ENCODE results near the gene DPM2. TPM values are rescaled to one million over a fixed set of nuclear protein-coding genes. Genes with fewer than 3 reads are reported as not detected.
A peak's percentile ranks its signal among the peaks of the same experiment; 100 is the strongest.

The DPM2 gene
- total and polyA plus RNA-seq, 2 of the 4 experiments (the other 2 are of a cell fraction): 10.8 to 60.6 TPM

- H2BK20ac ChIP-seq (ENCODE audit: low read depth, low read length): no peak overlapping the region
- no peak overlapping the region; a peak in 1 of 4 replicates for H4K8ac ChIP-seq (ENCODE audit: low read depth in 2 of 2, low read length in 2 of 2)
These were observed 41.8 kb upstream of the DPM2 start for GRCh38 chr9:127979333-127980059.

More at GRCh38 chr9:127979333-127980059, 41.8 kb upstream of the DPM2 start:
- no TSS peak for BruUV-seq (replicated peaks)
- H4K91ac ChIP-seq (ENCODE audit: insufficient read depth, low read depth, low read length): peak overlapping the region; percentile 50; the same call in 1 of the 2 replicates
- dilution Hi-C loops (cut with HindIII; ENCODE audit: low sequenced_read_pairs, unreplicated experiment) (no loop called here), intact Hi-C loops (cut with micrococcal nuclease) (loop anchor here (1.0 kb wide), 1 partner anchor 37 kb away; no protein-coding TSS in a partner anchor), in situ Hi-C loops (cut with MboI; ENCODE audit: low sequenced_read_pairs) (no loop called here)
- ATAC-seq (ENCODE audit: low read depth): peak; percentile 2; the same call in 1 of the 2 replicates
- H4K20me1 ChIP-seq (ENCODE audit: insufficient read depth, low read length): peaks cover 58% of the 10 kb centered on the region
- H2AFZ ChIP-seq (replicated peaks; ENCODE audit: low read length, poor library complexity): peak overlapping the region; percentile 83
- peak overlapping the region; percentile 62 for H3K27ac ChIP-seq (ENCODE audit: insufficient read depth, low read length)
- peak overlapping the region; percentile 97 for H2AK9ac ChIP-seq (replicated peaks; ENCODE audit: low read depth, low read length, poor library complexity)
- H3K9ac ChIP-seq (ENCODE audit: low read depth, low read length): peak overlapping the region; percentile 76
- H3K9me1 ChIP-seq (ENCODE audit: insufficient read depth, low read length): peaks cover 11% of the 10 kb centered on the region; the same call in 1 of the 2 replicates
- H3K56ac ChIP-seq (ENCODE audit: extremely low read depth, insufficient read depth, low read length): peak overlapping the region; percentile 34; the same call in 1 of the 2 replicates
- peak overlapping the region; percentile 93 for H3K14ac ChIP-seq (replicated peaks; ENCODE audit: low read depth, low read length)
- 0% methylated on average over 8 of the region's 24 CpGs; no CpG with 5 or more reads in 1 of the 2 experiments for WGBS, 2 experiments (ENCODE audit: extremely low coverage in 2 of 2, insufficient read length in 1 of 2)
- H2BK120ac ChIP-seq (ENCODE audit: low read depth, low read length): peak overlapping the region; percentile 16; the same call in 1 of the 2 replicates
- H3K18ac ChIP-seq (ENCODE audit: low read depth, low read length): no peak overlapping the region
- H3K9me3 ChIP-seq (ENCODE audit: control insufficient read depth, insufficient read depth, low read length): no peaks in the 10 kb centered on the region
- no peak for TF ChIP-seq MAFK (IDR thresholded peaks at IDR 0.05; ENCODE audit: low read depth, low read length)
- no peak; the same call in 1 of the 2 replicates for TF ChIP-seq MXI1 (IDR thresholded peaks at IDR 0.05; ENCODE audit: borderline replicate concordance, low read depth, low read length)
- TF ChIP-seq USF2 (IDR thresholded peaks at IDR 0.05; ENCODE audit: low read depth, low read length): no peak
- TF ChIP-seq SMC3 (IDR thresholded peaks at IDR 0.05; ENCODE audit: low read depth, low read length): no peak
- no peak for TF ChIP-seq RAD21 (IDR thresholded peaks at IDR 0.05; ENCODE audit: low read length)
- no peak for TF ChIP-seq MAZ (IDR thresholded peaks at IDR 0.05; ENCODE audit: borderline replicate concordance, low read depth, low read length)
- no peak for TF ChIP-seq RFX5 (IDR thresholded peaks at IDR 0.05; ENCODE audit: low read depth, low read length)
- peak; percentile 51; the same call in 1 of the 2 replicates for TF ChIP-seq CEBPB (IDR thresholded peaks at IDR 0.05; ENCODE audit: low read depth, low read length)
- H4K5ac ChIP-seq (ENCODE audit: low read depth, low read length): no peak overlapping the region
- H3K4me3 ChIP-seq (ENCODE audit: insufficient read depth, low read depth, low read length): peak overlapping the region; percentile 61
- peaks cover 33% of the 10 kb centered on the region for H3K4me1 ChIP-seq (ENCODE audit: control insufficient read depth, insufficient read depth, low read length)
- peak overlapping the region; percentile 51 for H2BK5ac ChIP-seq (ENCODE audit: low read depth, low read length, poor library complexity, severe bottlenecking)
- H3K36me3 ChIP-seq (ENCODE audit: control insufficient read depth, insufficient read depth, low read length): no peaks in the 10 kb centered on the region
- peak overlapping the region; percentile 55 for H3K4ac ChIP-seq (ENCODE audit: low read depth, low read length)
- ChIA-PET CTCF (interaction anchor here (1.0 to 1.3 kb wide), 2 partner anchors 37 to 138 kb away, joined by 3 read pairs; no protein-coding TSS in a partner anchor), POLR2A (ENCODE audit: unreplicated experiment) (no interaction called here)
- H3K4me2 ChIP-seq (ENCODE audit: low read depth, low read length): peak overlapping the region; percentile 96
- H2AK5ac ChIP-seq (ENCODE audit: low read depth, low read length): peak overlapping the region; percentile 82; the same call in 1 of the 2 replicates
- H3K23ac ChIP-seq (ENCODE audit: low read depth, low read length): peak overlapping the region; percentile 76
- H3K79me1 ChIP-seq (ENCODE audit: low read depth in 1 of 2, low read length in 2 of 2): peaks cover 24 to 64% of the 10 kb centered on the region in 2 experiments
- DNase-seq: peak; percentile 29
- no peak overlapping the region for H2BK15ac ChIP-seq (ENCODE audit: low read depth, low read length)
- no peaks in the 10 kb centered on the region for H3K27me3 ChIP-seq (ENCODE audit: control insufficient read depth, insufficient read depth, low read length)

Measured in IMR-90 (cell line).